GM12873 (cell line): Measurements from ENCODE around the gene OR4D9.

Experiments used
- TF ChIP-seq, protein P1 (sequence below): IDR thresholded peaks from 2 replicates; pipeline ENCODE4 v1.5.1; 2012; ENCODE audit warnings: low read depth, mild to moderate bottlenecking, moderate library complexity, low read length, control low read depth; ENCODE audit not compliant: insufficient read depth; ENCODE audit errors: missing control alignments

The OR4D9 gene

DNA sequence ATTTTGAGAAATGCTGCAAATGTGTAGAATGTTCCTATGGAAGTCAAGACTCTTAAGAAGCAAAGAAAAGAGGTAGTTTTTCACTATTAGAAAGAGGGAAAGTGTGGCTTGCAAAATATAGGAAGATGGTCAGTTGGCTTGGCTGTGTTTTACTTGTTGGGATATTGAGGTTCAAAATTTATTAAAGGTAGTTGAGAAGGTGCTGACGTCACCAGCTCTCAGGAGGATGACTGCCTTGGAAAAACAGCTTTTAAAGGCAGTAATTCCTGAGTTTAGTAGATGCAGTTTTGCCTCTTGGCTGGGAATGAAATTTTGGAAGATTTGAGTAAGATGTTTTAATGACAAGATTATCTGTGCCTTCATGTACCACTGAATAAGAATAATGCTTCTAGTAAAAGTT is 336 bp downstream of the OR4D9 start:
- TF ChIP-seq, protein P1, sequence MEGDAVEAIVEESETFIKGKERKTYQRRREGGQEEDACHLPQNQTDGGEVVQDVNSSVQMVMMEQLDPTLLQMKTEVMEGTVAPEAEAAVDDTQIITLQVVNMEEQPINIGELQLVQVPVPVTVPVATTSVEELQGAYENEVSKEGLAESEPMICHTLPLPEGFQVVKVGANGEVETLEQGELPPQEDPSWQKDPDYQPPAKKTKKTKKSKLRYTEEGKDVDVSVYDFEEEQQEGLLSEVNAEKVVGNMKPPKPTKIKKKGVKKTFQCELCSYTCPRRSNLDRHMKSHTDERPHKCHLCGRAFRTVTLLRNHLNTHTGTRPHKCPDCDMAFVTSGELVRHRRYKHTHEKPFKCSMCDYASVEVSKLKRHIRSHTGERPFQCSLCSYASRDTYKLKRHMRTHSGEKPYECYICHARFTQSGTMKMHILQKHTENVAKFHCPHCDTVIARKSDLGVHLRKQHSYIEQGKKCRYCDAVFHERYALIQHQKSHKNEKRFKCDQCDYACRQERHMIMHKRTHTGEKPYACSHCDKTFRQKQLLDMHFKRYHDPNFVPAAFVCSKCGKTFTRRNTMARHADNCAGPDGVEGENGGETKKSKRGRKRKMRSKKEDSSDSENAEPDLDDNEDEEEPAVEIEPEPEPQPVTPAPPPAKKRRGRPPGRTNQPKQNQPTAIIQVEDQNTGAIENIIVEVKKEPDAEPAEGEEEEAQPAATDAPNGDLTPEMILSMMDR, result no peak

DNA sequence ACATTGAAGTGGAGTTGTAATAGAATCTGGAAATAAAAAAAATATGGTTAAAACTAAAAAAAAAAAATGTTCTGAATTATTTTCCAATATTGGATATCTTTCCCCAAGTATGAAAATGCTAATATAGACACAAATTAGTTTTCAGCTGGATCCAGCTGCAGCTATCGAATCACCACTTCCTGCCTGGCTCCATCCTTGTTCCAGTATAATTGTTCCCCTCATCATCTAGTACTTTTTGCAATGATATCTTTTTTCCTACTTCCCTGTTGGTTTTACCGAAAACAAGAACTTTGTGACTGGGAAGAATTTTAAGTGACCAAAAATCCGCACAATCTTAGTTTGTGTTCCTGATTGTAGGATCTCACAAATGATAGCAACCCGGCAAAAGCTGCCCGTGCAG is 9.4 kb downstream of the OR4D9 start:
- TF ChIP-seq, protein P1, result no peak

DNA sequence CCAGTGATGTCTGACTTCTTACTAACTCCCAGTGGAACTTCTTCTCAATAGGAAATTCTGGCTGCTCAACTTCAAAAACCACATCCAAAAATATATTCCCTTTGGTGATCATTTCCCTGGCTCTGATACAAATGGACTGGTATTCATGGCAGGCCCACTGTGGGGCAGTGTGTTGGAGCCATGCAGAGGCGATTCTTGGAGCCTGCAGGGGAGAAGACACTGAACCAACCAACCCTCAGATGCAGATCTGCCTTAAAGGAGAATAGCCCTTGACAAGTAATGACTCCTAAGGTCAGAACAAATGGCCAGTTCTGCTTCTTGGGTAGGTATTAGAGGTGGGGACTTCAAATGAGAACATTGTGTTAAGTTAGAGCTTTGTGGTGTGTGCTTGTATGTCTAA is 12.2 kb downstream of the OR4D9 start:
- TF ChIP-seq, protein P1, result no peak

DNA sequence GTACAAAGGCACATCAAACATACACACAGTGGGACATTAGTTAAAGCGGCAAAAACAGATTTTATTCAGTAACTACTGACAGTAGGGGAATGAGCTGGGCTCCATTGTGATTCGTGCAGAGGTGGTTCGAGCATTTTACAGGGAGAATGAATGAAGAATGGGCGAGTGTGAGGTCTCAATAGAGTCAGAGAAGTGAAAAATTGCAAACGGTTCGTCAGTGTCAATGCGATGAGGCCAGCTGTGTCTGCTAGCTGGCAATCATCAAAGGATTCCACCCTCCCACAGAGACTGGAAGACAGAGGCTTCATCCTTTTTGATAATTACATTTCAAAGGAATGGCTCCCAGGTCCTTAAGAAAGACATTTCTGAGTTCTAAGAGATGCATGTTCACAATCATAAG is 17.4 kb downstream of the OR4D9 start:
- TF ChIP-seq, protein P1, result no peak

DNA sequence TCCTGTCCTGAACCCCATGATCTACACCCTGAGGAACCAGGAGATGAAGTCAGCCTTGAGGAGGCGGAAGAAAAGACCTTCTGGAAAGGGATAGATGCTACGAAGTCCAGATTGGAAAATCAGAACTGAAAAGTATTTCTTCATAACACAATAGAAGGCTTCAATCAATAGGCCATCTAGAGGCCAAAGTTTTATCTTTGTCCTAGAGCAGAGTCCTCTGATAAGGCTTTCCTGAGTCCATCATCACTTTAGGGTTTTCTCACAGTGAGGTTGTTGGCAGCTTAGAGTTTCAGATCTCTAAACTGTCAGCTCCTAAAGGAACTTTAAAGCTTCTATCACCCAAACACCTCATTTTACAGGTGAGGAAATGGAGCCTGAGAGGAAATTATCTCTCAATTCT is 21.3 kb downstream of the OR4D9 start:
- TF ChIP-seq, protein P1, result no peak

DNA sequence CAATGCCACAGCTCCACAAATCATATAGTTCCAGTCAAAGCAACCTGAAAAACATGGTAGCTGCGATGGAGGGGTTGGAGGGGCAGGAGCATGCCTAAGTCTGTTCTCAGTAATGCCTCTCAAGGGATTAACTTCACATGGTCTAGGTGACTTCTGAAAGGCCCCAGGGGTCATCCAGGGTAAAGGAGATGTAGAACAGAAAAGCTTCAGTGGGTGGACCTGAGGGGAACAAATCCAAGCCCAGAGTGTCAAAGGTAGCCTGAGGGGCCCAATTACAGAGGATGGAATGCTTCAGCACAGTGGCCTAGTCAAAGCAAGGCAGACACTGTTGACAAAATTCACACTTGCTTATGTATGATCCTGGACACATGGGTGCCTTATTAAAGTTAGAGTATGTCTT is 23.3 kb downstream of the OR4D9 start:
- TF ChIP-seq, protein P1, result no peak

DNA sequence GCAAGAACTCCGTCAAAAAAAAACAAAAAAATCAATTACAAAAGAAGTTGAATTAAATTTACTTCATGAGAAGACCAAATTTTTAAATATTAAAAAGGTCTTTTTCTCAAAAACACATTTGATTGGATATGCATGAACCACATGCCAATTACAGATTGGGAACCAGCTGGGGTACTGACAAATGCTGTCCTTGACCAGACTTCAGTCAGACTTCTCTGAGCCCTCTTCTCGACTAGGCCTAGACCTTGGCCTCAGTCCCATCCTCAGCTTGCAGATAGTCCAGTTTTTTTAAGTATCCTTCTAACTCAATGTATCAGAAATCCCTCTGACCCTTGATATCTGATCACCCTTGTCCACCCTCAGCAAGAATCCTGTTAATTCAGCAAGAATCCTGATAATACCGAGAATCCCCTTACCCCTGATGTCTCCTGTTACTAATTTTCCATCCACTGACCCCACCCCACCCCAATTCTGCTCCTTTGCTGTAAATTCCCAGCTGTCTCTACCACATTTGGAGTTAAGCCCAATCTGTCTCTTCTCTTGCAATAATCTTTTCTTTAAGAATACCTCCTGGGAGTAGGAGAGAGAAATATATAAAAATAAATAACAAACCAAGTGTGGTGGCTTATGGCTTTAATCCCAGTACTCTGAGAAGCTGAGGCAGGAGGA is 30.9 kb downstream of the OR4D9 start:
- TF ChIP-seq, protein P1, result no peak
